Right lobe of liver (tissue), 4 donors: Measurements from ENCODE around the gene TULP3.

ENCODE experiments used
- CTCF ChIP-seq, 4 donors: fragments of 200-600 bp in 3 of 4; fragments of 450-650 bp in 1 of 4; IDR thresholded peaks; one replicate each; pipeline versions ENCODE4 v1.5.1 to v1.8.0; 2016 to 2022; ENCODE audit warnings: antibody characterized with exemption in 4 of 4, mild to moderate bottlenecking in 2 of 4
- POLR2A ChIP-seq: fragments of 450-650 bp; IDR thresholded peaks from one replicate; pipeline ENCODE4 v1.6.1; 2017; ENCODE audit warnings: antibody characterized with exemption, mild to moderate bottlenecking
- donor health status: DM: no; HTN: no; CAD: no.
- donor health status: DM: no; HTN: no; CAD: no.
- donor health status: DM: no; HTN: yes; CAD: no.

- TF ChIP-seq POLR2A = no peak
- TF ChIP-seq CTCF (IDR thresholded peaks at IDR 0.05) = no peak
Observed at GRCh38 chr12:2845280-2845679, 45.4 kb upstream of the TULP3 start.
